ENCODE data around the gene AGFG2.

GRCh38 chr7:100519580-100519979 lies 19.4 kb upstream of the AGFG2 start:
- TF ChIP-seq CTCF (IDR thresholded peaks at IDR 0.05) (no peak), POLR2AphosphoS5 (IDR thresholded peaks at IDR 0.05) (no peak)
